22Rv1 (cell line): ENCODE measurements around the gene CES2.

Experiments used
- ZFX ChIP-seq: fragments of 450-650 bp; IDR thresholded peaks from 2 replicates; pipeline ENCODE4 v1.6.1; 2017; ENCODE audit warnings: antibody characterized with exemption, borderline replicate concordance
- TF ChIP-seq, protein P1 (sequence below): fragments of 450-650 bp; IDR thresholded peaks from 2 replicates; pipeline ENCODE4 v1.5.1; 2017; ENCODE audit warnings: mild to moderate bottlenecking

DNA sequence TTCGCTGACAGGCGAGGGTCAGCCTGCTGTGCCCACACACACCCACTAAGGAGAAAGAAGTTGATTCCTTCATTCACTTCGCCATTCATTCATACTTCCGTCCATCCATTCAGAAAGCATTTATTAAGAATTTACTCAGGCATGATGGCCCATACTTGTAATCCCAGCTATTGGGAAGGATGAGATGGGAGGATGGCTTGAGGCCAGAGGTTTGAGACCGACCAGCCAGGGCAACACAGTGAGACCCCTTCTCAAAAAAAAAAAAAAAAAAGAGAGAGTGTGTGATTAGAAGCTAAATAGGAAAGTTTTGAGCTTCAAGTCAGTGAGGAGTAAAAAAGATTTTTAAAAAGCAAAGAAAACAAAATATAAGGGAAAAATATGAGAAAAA is 8.7 kb downstream of the CES2 start:
- TF ChIP-seq, protein P1, sequence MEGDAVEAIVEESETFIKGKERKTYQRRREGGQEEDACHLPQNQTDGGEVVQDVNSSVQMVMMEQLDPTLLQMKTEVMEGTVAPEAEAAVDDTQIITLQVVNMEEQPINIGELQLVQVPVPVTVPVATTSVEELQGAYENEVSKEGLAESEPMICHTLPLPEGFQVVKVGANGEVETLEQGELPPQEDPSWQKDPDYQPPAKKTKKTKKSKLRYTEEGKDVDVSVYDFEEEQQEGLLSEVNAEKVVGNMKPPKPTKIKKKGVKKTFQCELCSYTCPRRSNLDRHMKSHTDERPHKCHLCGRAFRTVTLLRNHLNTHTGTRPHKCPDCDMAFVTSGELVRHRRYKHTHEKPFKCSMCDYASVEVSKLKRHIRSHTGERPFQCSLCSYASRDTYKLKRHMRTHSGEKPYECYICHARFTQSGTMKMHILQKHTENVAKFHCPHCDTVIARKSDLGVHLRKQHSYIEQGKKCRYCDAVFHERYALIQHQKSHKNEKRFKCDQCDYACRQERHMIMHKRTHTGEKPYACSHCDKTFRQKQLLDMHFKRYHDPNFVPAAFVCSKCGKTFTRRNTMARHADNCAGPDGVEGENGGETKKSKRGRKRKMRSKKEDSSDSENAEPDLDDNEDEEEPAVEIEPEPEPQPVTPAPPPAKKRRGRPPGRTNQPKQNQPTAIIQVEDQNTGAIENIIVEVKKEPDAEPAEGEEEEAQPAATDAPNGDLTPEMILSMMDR = no peak
- TF ChIP-seq ZFX = no peak
